Urinary bladder (tissue), 4 donors: Measurements from ENCODE around the gene MYO5B. TPM values are rescaled to one million over a fixed set of nuclear protein-coding genes. Genes with fewer than 3 reads are reported as not detected.

Experiments used
- DNase-seq: peaks from one replicate; pipeline ENCODE4 v3.0.0-alpha.2; 2015; ENCODE audit errors: extremely low spot score
- H3K27ac ChIP-seq: one replicate; pipeline ENCODE4 v1.5.1; 2013; ENCODE audit warnings: low read depth, mild to moderate bottlenecking, moderate library complexity
- H3K36me3 ChIP-seq: one replicate; pipeline ENCODE4 v1.6.1; 2013; ENCODE audit warnings: mild to moderate bottlenecking, moderate library complexity; ENCODE audit not compliant: insufficient read depth
- H3K4me1 ChIP-seq: one replicate; pipeline ENCODE4 v1.6.1; 2013; ENCODE audit warnings: mild to moderate bottlenecking, moderate library complexity; ENCODE audit not compliant: insufficient read depth
- H3K4me3 ChIP-seq: one replicate; pipeline ENCODE4 v1.5.1; 2013; ENCODE audit warnings: low read depth, low read length
- WGBS: extraction: QIAGEN DNeasy Blood & Tissue Kit; methylation state at CpG from one replicate; pipeline ENCODE4 v1.1.7; 2013; 5-methylcytosine and 5-hydroxymethylcytosine counted together
- polyA plus RNA-seq: library from polyadenylated mRNA; stranded (reverse); fragments of 200-250 nt; gene quantifications from one replicate; pipeline ENCODE4 v1.2.3, GENCODE V29; 2013
- total RNA-seq: library from RNA; depleted of rRNA; stranded (reverse); fragments of >200 nt; gene quantifications from one replicate; pipeline ENCODE4 v1.2.3, GENCODE V29; 2014
- donor health status: healthy with polysubstance abuse.
- donor health status: healthy.

The MYO5B gene
- total and polyA plus RNA-seq, 2 donors: 2.7 to 8.8 TPM

DNA sequence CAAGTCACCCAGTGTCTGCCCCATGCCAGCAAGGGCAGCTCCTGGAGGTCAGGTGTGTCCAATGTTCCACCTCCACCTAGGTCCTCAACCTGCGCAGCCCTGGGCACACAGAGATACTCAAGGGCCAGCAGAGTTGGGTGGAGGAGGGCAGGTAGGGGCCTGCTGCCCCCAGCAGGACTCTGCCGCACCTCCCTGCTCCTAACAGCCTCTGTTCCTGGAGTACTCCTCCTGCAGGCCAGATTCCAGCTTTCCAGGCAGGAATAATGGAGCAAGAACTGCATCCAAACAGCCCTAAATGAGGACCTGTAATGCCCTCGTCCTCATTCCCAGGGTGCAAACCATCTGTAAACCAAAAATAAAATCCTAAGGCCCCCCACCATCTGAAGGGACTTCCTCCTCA lies 337.2 kb downstream of the MYO5B start:
- DNase-seq: no peak
- H3K36me3 ChIP-seq: no peaks in the 10 kb centered on the region
- no peaks in the 10 kb centered on the region for H3K4me1 ChIP-seq
- no peak overlapping the region for H3K4me3 ChIP-seq
- no peak overlapping the region for H3K27ac ChIP-seq
- WGBS: 85% methylated on average over 3 of the region's 3 CpGs

DNA sequence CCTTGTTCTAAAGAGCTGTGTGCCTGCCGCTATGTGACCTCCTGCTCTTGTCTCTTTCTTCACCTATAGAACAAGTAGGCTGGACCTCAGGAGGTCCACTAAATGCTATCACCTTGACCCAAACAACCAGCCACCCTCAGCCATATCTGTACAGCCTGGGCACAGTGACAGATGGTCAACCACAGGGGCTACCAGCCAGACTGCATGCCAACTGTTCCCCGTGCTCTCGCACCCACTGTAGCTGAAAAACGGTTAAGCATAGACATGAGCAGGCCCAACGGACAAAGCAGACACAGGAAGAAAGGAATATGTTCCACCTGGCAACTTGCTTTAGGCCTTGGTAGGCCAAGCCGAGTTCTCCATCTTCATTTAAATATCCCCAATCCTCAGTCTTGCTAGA lies 338.5 kb downstream of the MYO5B start:
- 94% methylated on average over 6 of the region's 6 CpGs for WGBS
- Histone ChIP-seq H3K4me1 (no peaks in the 10 kb centered on the region), H3K4me3 (no peak overlapping the region), H3K27ac (no peak overlapping the region), H3K36me3 (no peaks in the 10 kb centered on the region)
- DNase-seq: no peak

GRCh38 chr18:49855711-49856415 lies 339.1 kb downstream of the MYO5B start:
- 92% methylated on average over 7 of the region's 7 CpGs for WGBS
- Histone ChIP-seq H3K27ac (no peak overlapping the region), H3K4me3 (no peak overlapping the region), H3K4me1 (no peaks in the 10 kb centered on the region), H3K36me3 (no peaks in the 10 kb centered on the region)
- no peak for DNase-seq

- H3K36me3 ChIP-seq: no peaks in the 10 kb centered on the region
- 89% methylated on average over 3 of the region's 3 CpGs for WGBS
- no peak overlapping the region for H3K4me3 ChIP-seq
- DNase-seq: no peak
- H3K27ac ChIP-seq: no peak overlapping the region
- H3K4me1 ChIP-seq: no peaks in the 10 kb centered on the region
Measured at GRCh38 chr18:49854681-49855080, 340.3 kb downstream of the MYO5B start.

DNA sequence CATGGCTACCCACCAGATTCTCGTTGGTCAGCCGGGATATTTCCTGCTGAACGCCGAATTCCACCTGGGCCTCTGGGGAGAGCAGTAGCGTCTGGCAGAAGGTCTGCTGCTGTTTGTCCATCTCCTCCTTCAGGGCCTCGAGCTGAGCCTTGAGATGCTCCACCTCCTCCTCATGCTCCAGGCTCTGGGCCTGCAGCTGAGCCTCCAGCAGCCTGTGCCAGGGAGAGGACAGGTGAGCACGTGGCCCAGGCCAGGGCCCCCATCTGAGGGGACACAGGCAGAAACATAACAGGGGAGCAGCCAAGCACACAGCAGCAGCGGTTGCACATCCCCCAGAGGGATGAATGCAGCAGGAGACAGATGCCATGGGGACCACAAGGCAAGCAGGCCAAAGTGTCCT lies 341.5 kb downstream of the MYO5B start:
- H3K36me3 ChIP-seq: no peaks in the 10 kb centered on the region
- DNase-seq: no peak
- WGBS: 87% methylated on average over 8 of the region's 8 CpGs
- no peaks in the 10 kb centered on the region for H3K4me1 ChIP-seq
- H3K27ac ChIP-seq: no peak overlapping the region
- no peak overlapping the region for H3K4me3 ChIP-seq

- Histone ChIP-seq H3K36me3 (no peaks in the 10 kb centered on the region), H3K4me3 (no peak overlapping the region), H3K27ac (no peak overlapping the region), H3K4me1 (no peaks in the 10 kb centered on the region)
- 79% methylated on average over 7 of the region's 7 CpGs for WGBS
- DNase-seq: no peak
Measured at GRCh38 chr18:49853011-49853410, 341.9 kb downstream of the MYO5B start.

- H3K27ac ChIP-seq: no peak overlapping the region
- H3K36me3 ChIP-seq: no peaks in the 10 kb centered on the region
- WGBS: 71% methylated on average over 4 of the region's 4 CpGs
- no peak for DNase-seq
- no peaks in the 10 kb centered on the region for H3K4me1 ChIP-seq
- H3K4me3 ChIP-seq: no peak overlapping the region
Measured at GRCh38 chr18:49851624-49852023, 343.3 kb downstream of the MYO5B start.

DNA sequence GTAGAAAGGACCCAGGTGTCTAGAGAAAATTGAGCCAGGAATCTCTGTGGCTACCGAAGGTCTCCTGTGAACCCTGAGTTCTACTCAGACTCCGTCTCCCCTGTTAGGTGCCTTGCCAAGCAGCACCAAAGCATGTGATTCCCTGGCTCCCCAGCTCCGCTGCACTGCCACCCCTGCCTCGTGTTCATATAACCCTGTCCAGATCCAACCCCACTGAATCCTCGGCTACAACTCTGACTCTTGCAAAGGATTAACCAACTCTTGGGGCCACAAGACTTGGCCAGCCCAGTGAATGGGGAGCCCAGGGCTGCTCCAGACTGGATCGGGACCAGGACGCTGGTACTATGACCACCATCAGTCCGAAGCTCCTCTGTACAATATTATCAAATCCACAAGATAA lies 344.3 kb downstream of the MYO5B start:
- Histone ChIP-seq H3K4me3 (no peak overlapping the region), H3K27ac (no peak overlapping the region), H3K4me1 (no peaks in the 10 kb centered on the region), H3K36me3 (no peaks in the 10 kb centered on the region)
- WGBS: 91% methylated on average over 8 of the region's 8 CpGs
- DNase-seq: no peak

- Histone ChIP-seq H3K4me3 (no peak overlapping the region), H3K27ac (no peak overlapping the region), H3K36me3 (no peaks in the 10 kb centered on the region), H3K4me1 (no peaks in the 10 kb centered on the region)
- DNase-seq: peak; percentile 39
- 43% methylated on average over 14 of the region's 14 CpGs for WGBS
Measured at GRCh38 chr18:49849331-49850217, 345.4 kb downstream of the MYO5B start.

GRCh38 chr18:49848115-49848514 lies 346.8 kb downstream of the MYO5B start:
- no peak overlapping the region for H3K27ac ChIP-seq
- H3K4me1 ChIP-seq: no peaks in the 10 kb centered on the region
- 82% methylated on average over 4 of the region's 4 CpGs for WGBS
- DNase-seq: no peak
- no peaks in the 10 kb centered on the region for H3K36me3 ChIP-seq
- no peak overlapping the region for H3K4me3 ChIP-seq

GRCh38 chr18:49847524-49847923 lies 347.4 kb downstream of the MYO5B start:
- no peak for DNase-seq
- Histone ChIP-seq H3K36me3 (no peaks in the 10 kb centered on the region), H3K4me1 (no peaks in the 10 kb centered on the region), H3K27ac (no peak overlapping the region), H3K4me3 (no peak overlapping the region)
- 88% methylated on average over 8 of the region's 8 CpGs for WGBS

DNA sequence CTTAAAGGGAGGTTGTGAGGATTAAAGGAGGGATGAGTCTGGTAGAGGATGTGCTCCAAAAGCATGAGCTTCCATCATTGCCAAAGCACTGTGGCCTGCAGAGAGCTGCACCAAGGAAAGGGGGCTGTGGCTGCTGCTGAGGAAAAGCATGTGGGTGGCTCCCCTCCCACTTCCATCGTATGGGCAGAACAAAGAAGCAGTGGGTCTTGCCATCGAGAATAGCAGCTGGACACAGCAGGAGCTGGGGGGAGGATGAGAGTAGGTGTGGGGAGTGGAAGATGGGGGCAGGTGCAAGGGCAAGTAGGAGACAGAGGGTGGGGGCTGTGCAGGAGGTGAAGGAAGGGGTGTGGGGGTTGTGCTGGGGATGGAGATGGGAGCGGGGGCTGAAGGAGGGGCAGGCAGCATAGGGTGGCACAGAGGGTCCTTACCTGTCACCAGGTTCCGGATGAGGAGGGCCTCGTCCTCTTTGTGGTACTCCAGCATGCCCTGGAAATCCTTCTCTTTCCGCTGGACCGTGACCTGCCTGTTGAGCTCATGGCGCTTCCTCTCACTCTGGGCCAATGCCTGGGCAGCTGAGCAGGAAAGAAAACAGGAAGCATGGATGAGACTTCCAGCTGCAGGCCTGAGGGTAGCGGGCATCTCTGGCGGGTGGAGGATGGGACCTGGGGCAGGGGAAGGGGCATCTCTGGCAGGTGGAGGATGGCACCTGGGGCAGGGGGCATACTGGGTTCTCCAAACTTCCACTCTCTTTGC lies 348.1 kb downstream of the MYO5B start:
- no peak overlapping the region for H3K4me3 ChIP-seq
- H3K27ac ChIP-seq: no peak overlapping the region
- H3K4me1 ChIP-seq: no peaks in the 10 kb centered on the region
- WGBS: 65% methylated on average over 10 of the region's 10 CpGs
- H3K36me3 ChIP-seq: no peaks in the 10 kb centered on the region
- no peak for DNase-seq

- no peaks in the 10 kb centered on the region for H3K36me3 ChIP-seq
- no peak overlapping the region for H3K4me3 ChIP-seq
- H3K27ac ChIP-seq: no peak overlapping the region
- H3K4me1 ChIP-seq: no peaks in the 10 kb centered on the region
- no peak for DNase-seq
- WGBS: 22% methylated on average over 5 of the region's 5 CpGs
Measured at GRCh38 chr18:49846361-49846662, 348.6 kb downstream of the MYO5B start.
